ENCODE measurements around the gene METAP2. TPM values are rescaled to one million over a fixed set of nuclear protein-coding genes. Genes with fewer than 3 reads are reported as not detected.
"Not testable (repeated sequence)": the region's sequence is repeated elsewhere in the genome, so short reads cannot be mapped to it uniquely, and the experiment has no call there.

METAP2 gene
- polyA plus RNA-seq, 1 of the 3 experiments (the other 2 are of a cell fraction) = 35.8 TPM

DNA sequence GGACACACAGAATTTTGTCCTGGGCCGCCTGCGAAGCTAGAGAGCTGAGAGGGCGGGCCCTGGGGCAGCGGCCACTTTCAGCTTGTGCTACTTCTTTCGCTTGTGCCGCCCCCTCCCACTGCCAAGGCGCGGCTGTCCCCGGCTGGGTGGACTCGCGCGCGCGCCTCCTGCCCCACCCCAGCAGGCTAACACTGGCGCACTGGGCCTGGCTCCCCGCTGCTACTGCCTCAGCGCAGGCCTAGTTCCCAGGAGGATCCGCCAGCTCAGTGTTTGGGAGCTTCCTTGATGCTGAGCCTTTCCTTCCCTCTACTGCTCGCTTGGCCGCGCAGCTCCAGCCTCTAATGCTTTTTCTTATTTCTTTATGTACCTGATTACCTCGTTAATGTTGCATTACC lies 27.4 kb upstream of the METAP2 start:
- H3F3A ChIP-seq (replicated peaks; ENCODE audit: insufficient read depth) = no peaks in the 10 kb centered on the region
- DNase-seq = peak; percentile 22
- H2AFZ ChIP-seq (ENCODE audit: low read depth) = no peak overlapping the region
- no peak overlapping the region for H3K4me2 ChIP-seq
- H3K9ac ChIP-seq = no peak overlapping the region
- H3K4me3 ChIP-seq (ENCODE audit: low read depth in 2 of 2, low read length in 1 of 2) = no peak overlapping the region
- no peaks in the 10 kb centered on the region for H3K79me2 ChIP-seq (ENCODE audit: insufficient read depth)
- H3K4me1 ChIP-seq (ENCODE audit: control insufficient read depth in 1 of 2, insufficient read depth in 2 of 2, low read depth in 1 of 2, low read length in 1 of 2) = no peaks in the 10 kb centered on the region
- no peak for TF ChIP-seq NFIC (IDR thresholded peaks at IDR 0.05; ENCODE audit: borderline replicate concordance)
- TF ChIP-seq SIN3A (IDR thresholded peaks at IDR 0.05; ENCODE audit: borderline replicate concordance, low read depth, low read length) = no peak
- no peak for TF ChIP-seq FOSL2 (IDR thresholded peaks at IDR 0.05; ENCODE audit: borderline replicate concordance, low read depth)
- TF ChIP-seq EP300 (IDR thresholded peaks at IDR 0.05; ENCODE audit: borderline replicate concordance in 1 of 2, low read depth in 1 of 2, low read length in 1 of 2) = no peak
- TF ChIP-seq MXI1 (IDR thresholded peaks at IDR 0.05; ENCODE audit: low read depth, low read length) = no peak
- TF ChIP-seq TEAD4 (IDR thresholded peaks at IDR 0.05; ENCODE audit: borderline replicate concordance, insufficient read depth) = no peak
- TF ChIP-seq, protein P1, sequence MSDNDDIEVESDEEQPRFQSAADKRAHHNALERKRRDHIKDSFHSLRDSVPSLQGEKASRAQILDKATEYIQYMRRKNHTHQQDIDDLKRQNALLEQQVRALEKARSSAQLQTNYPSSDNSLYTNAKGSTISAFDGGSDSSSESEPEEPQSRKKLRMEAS (IDR thresholded peaks at IDR 0.05; ENCODE audit: low read depth) = no peak
- no peak for TF ChIP-seq RFX5 (IDR thresholded peaks at IDR 0.05; ENCODE audit: low read length)
- TF ChIP-seq RCOR1 (IDR thresholded peaks at IDR 0.05; ENCODE audit: low read length) = no peak
- no peak for TF ChIP-seq NRF1 (IDR thresholded peaks at IDR 0.05; ENCODE audit: low read depth, low read length)
- TF ChIP-seq EZH2phosphoT487 (IDR thresholded peaks at IDR 0.05; ENCODE audit: borderline replicate concordance, low read depth) = no peak
- no peak for TF ChIP-seq TAF1 (IDR thresholded peaks at IDR 0.05; ENCODE audit: borderline replicate concordance, low read depth, low read length)
- CTCF ChIA-PET = no interaction called here
- no peaks in the 10 kb centered on the region for H3K9me2 ChIP-seq
- WGBS (ENCODE audit: low lambda C conversion rate) = 82% methylated on average over 17 of the region's 22 CpGs
- H3K27ac ChIP-seq (ENCODE audit: low read depth in 2 of 2, low read length in 1 of 2) = no peak overlapping the region
- no peaks in the 10 kb centered on the region for H4K20me1 ChIP-seq (ENCODE audit: insufficient read depth)
- POLR2A ChIA-PET = no interaction called here
- H3K9me3 ChIP-seq = no peaks in the 10 kb centered on the region
- H3K27me3 ChIP-seq (ENCODE audit: insufficient read depth) = no peaks in the 10 kb centered on the region; the same call in 1 of the 2 replicates
- H3K36me3 ChIP-seq (replicated peaks in 1 of 2; ENCODE audit: control insufficient read depth in 1 of 2, insufficient read depth in 2 of 2, low read length in 1 of 2) = no peaks in the 10 kb centered on the region

DNA sequence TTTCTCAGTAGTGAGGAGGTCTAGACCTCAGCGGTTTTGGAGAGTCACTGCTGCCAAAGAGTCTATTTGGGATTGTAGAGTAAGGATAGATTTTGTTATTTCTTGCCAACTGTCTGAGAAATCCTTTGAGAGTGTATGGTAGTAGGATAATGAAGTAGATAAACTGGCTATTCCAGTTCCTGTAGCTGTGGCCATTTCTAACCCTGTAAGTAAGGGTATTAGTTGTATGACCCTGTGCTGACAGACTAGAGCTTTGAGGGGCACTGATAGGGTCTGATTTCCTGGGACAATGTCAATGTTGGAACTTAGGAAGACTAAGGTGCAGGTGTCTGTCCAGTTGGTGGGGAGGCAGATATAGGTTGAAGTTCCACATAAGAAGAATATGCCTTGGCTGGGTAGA lies 24.3 kb upstream of the METAP2 start:
- H3K4me3 ChIP-seq (ENCODE audit: low read depth in 2 of 2, low read length in 1 of 2); H3K27me3 ChIP-seq (ENCODE audit: insufficient read depth); H3K79me2 ChIP-seq (ENCODE audit: insufficient read depth); CTCF ChIA-PET; H3K9me2 ChIP-seq; H2AFZ ChIP-seq (ENCODE audit: low read depth); DNase-seq; POLR2A ChIA-PET; H3K9ac ChIP-seq; H3K27ac ChIP-seq (ENCODE audit: low read depth in 2 of 2, low read length in 1 of 2); H3K9me3 ChIP-seq; H3K36me3 ChIP-seq (replicated peaks in 1 of 2; ENCODE audit: control insufficient read depth in 1 of 2, insufficient read depth in 2 of 2, low read length in 1 of 2); H3K4me1 ChIP-seq (ENCODE audit: control insufficient read depth in 1 of 2, insufficient read depth in 2 of 2, low read depth in 1 of 2, low read length in 1 of 2); H3K4me2 ChIP-seq; H3F3A ChIP-seq (replicated peaks; ENCODE audit: insufficient read depth); H4K20me1 ChIP-seq (ENCODE audit: insufficient read depth): not testable (repeated sequence)
- 42% methylated on average over 1 of the region's 1 CpG for WGBS (ENCODE audit: low lambda C conversion rate)

DNA sequence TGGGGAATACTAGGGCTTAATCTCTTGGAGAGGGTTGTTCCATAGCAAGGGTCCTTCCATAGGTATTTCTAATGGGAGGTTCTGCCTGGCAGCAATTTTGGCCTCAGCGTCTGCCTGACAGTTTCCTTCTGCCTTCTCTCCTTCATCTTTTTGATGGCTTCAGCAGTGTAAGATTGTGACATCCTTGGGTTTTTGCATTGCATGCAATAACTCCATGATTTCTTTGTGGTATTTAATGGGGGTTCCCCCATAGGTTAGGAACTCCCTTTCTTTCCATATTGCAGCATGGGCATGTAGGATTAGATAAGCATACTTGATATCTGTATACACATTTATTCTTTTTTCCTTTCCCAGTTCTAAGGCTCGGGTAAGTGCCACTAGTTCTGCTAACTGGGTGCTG lies 21.5 kb upstream of the METAP2 start:
- H3K79me2 ChIP-seq (ENCODE audit: insufficient read depth); H3F3A ChIP-seq (replicated peaks; ENCODE audit: insufficient read depth); H3K4me1 ChIP-seq (ENCODE audit: control insufficient read depth in 1 of 2, insufficient read depth in 2 of 2, low read depth in 1 of 2, low read length in 1 of 2); H3K9me2 ChIP-seq; DNase-seq; H3K36me3 ChIP-seq (replicated peaks in 1 of 2; ENCODE audit: control insufficient read depth in 1 of 2, insufficient read depth in 2 of 2, low read length in 1 of 2); H3K27me3 ChIP-seq (ENCODE audit: insufficient read depth); H3K9me3 ChIP-seq; H3K4me2 ChIP-seq; POLR2A ChIA-PET; H3K9ac ChIP-seq; H4K20me1 ChIP-seq (ENCODE audit: insufficient read depth); H3K27ac ChIP-seq (ENCODE audit: low read depth in 2 of 2, low read length in 1 of 2); H3K4me3 ChIP-seq (ENCODE audit: low read depth in 2 of 2, low read length in 1 of 2); H2AFZ ChIP-seq (ENCODE audit: low read depth): not testable (repeated sequence)
- CTCF ChIA-PET = interaction anchor here (1.3 kb wide), 1 partner anchor 21 kb away, joined by 3 read pairs; the partner anchor contains the start of gene METAP2
- 34% methylated on average over 2 of the region's 2 CpGs for WGBS (ENCODE audit: low lambda C conversion rate)

DNA sequence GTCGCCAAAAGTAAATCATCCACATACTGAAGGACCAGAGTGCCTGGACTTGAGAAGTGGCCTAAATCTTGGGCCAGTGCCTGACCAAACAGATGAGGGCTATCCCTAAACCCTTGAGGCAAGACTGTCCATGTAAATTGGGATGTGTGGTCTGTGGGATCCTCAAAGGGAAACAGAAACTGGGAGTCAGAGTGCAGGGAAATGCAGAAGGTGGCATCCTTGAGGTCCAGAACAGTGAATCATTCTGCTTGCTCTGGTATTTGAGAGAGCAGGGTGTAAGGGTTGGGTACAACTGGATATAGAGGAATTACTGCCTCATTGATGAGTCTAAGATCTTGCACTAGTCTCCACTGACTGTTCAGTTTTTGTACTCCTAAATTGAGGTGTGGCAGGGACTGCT lies 20.1 kb upstream of the METAP2 start:
- H3K9me2 ChIP-seq; H3K27ac ChIP-seq (ENCODE audit: low read depth in 2 of 2, low read length in 1 of 2); H2AFZ ChIP-seq (ENCODE audit: low read depth); H3K4me2 ChIP-seq; H3F3A ChIP-seq (replicated peaks; ENCODE audit: insufficient read depth); CTCF ChIA-PET; H3K4me1 ChIP-seq (ENCODE audit: control insufficient read depth in 1 of 2, insufficient read depth in 2 of 2, low read depth in 1 of 2, low read length in 1 of 2); H4K20me1 ChIP-seq (ENCODE audit: insufficient read depth); DNase-seq; H3K79me2 ChIP-seq (ENCODE audit: insufficient read depth); H3K9ac ChIP-seq; H3K36me3 ChIP-seq (replicated peaks in 1 of 2; ENCODE audit: control insufficient read depth in 1 of 2, insufficient read depth in 2 of 2, low read length in 1 of 2); H3K27me3 ChIP-seq (ENCODE audit: insufficient read depth); POLR2A ChIA-PET; H3K4me3 ChIP-seq (ENCODE audit: low read depth in 2 of 2, low read length in 1 of 2); H3K9me3 ChIP-seq: not testable (repeated sequence)
- WGBS (ENCODE audit: low lambda C conversion rate) = 27% methylated on average over 1 of the region's 1 CpG

DNA sequence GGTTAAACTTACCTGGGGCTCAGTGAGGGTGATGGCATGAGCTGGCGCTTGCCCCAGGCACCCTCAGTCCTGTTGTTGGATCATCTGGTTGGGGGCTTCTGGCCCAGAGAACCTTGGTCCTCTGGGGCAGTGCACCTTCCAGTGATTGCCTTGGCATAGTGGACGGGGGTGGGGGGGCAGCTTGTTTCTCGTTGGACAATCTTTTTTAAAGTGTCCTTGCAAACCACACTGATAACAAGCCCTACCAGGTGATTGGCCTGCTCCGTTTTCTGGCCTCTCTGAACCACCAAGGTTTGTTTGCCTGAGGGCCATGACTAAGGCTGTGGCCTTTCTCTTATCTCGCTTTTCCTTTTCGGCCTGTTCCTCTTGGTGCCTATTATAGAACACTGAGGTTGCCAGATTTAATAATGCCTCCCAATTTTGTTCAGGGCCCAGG lies 19.2 kb upstream of the METAP2 start:
- H3K9ac ChIP-seq; CTCF ChIA-PET; H4K20me1 ChIP-seq (ENCODE audit: insufficient read depth); DNase-seq; H3K36me3 ChIP-seq (replicated peaks in 1 of 2; ENCODE audit: control insufficient read depth in 1 of 2, insufficient read depth in 2 of 2, low read length in 1 of 2); H3F3A ChIP-seq (replicated peaks; ENCODE audit: insufficient read depth); H3K27me3 ChIP-seq (ENCODE audit: insufficient read depth); H2AFZ ChIP-seq (ENCODE audit: low read depth); H3K9me3 ChIP-seq; H3K79me2 ChIP-seq (ENCODE audit: insufficient read depth); POLR2A ChIA-PET; H3K4me3 ChIP-seq (ENCODE audit: low read depth in 2 of 2, low read length in 1 of 2); H3K4me2 ChIP-seq; H3K4me1 ChIP-seq (ENCODE audit: control insufficient read depth in 1 of 2, insufficient read depth in 2 of 2, low read depth in 1 of 2, low read length in 1 of 2); H3K9me2 ChIP-seq; H3K27ac ChIP-seq (ENCODE audit: low read depth in 2 of 2, low read length in 1 of 2): not testable (repeated sequence)
- WGBS (ENCODE audit: low lambda C conversion rate) = 27% methylated on average over 6 of the region's 6 CpGs

All from SK-N-SH (cell line).